GM19238 (cell line): ENCODE results near the gene ROBO1.
"Not testable (repeated sequence)": the region's sequence is repeated elsewhere in the genome, so short reads cannot be mapped to it uniquely, and the experiment has no call there.

Experiments used
- DNase-seq: peaks from one replicate; pipeline ENCODE4 v3.0.0; 2011; ENCODE audit warnings: low spot score; ENCODE audit not compliant: insufficient read length

ROBO1 gene

GRCh38 chr3:79555655-79556054 lies 212.1 kb downstream of the ROBO1 start:
- DNase-seq: no peak

- DNase-seq: no peak
These were observed 215.8 kb downstream of the ROBO1 start for GRCh38 chr3:79551997-79552396.

GRCh38 chr3:79551321-79551892 lies 216.4 kb downstream of the ROBO1 start:
- no peak for DNase-seq

- no peak for DNase-seq
These were observed 224.4 kb downstream of the ROBO1 start for GRCh38 chr3:79543218-79543982.

- DNase-seq: no peak
These were observed 233.1 kb downstream of the ROBO1 start for GRCh38 chr3:79534727-79535126.

- DNase-seq: no peak
These were observed 236.1 kb downstream of the ROBO1 start for GRCh38 chr3:79531566-79532295.

- no peak for DNase-seq
These were observed 246.5 kb downstream of the ROBO1 start for GRCh38 chr3:79521221-79521848.

GRCh38 chr3:79517766-79518413 lies 249.9 kb downstream of the ROBO1 start:
- no peak for DNase-seq

- DNase-seq: no peak
These were observed 251.0 kb downstream of the ROBO1 start for GRCh38 chr3:79516795-79517194.

- DNase-seq: no peak
These were observed 252.7 kb downstream of the ROBO1 start for GRCh38 chr3:79515072-79515471.

- DNase-seq: no peak
These were observed 253.7 kb downstream of the ROBO1 start for GRCh38 chr3:79514069-79514468.

- no peak for DNase-seq
These were observed 261.0 kb downstream of the ROBO1 start for GRCh38 chr3:79506751-79507150.

- DNase-seq: not testable (repeated sequence)
These were observed 265.5 kb downstream of the ROBO1 start for GRCh38 chr3:79502216-79502681.

- DNase-seq: no peak
These were observed 270.2 kb downstream of the ROBO1 start for GRCh38 chr3:79497447-79498111.

GRCh38 chr3:79491029-79491641 lies 276.7 kb downstream of the ROBO1 start:
- DNase-seq: no peak

- no peak for DNase-seq
These were observed 277.4 kb downstream of the ROBO1 start for GRCh38 chr3:79490165-79491028.

GRCh38 chr3:79488407-79488806 lies 279.4 kb downstream of the ROBO1 start:
- DNase-seq: no peak

GRCh38 chr3:79480746-79481145 lies 287.1 kb downstream of the ROBO1 start:
- DNase-seq: no peak

- no peak for DNase-seq
These were observed 289.2 kb downstream of the ROBO1 start for GRCh38 chr3:79478620-79479019.
